GM12801 (cell line): Measurements from ENCODE around the gene ERVK3-1.

Experiments used
- CTCF ChIP-seq: IDR thresholded peaks from one replicate; pipeline ENCODE4 v1.5.1; 2011; ENCODE audit warnings: control low read depth; ENCODE audit not compliant: insufficient read length; ENCODE audit errors: extremely low read depth

The ERVK3-1 gene

GRCh38 chr19:58291943-58292342 is 13.2 kb upstream of the ERVK3-1 start:
- TF ChIP-seq CTCF: no peak

DNA sequence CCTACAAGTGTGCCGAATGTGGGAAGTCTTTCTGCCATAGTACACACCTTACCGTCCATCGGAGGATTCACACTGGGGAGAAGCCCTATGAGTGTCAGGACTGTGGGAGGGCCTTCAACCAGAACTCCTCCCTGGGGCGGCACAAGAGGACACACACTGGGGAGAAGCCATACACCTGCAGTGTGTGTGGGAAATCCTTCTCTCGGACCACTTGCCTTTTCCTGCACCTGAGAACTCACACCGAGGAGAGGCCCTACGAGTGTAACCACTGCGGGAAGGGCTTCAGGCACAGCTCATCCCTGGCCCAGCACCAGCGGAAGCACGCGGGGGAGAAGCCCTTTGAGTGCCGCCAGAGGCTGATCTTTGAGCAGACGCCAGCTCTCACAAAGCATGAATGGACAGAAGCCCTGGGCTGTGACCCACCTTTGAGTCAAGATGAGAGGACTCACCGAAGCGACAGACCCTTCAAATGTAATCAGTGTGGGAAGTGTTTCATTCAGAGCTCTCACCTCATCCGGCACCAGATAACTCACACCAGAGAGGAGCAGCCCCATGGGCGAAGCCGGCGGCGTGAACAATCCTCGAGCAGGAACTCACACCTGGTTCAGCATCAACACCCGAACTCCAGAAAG is 10.3 kb upstream of the ERVK3-1 start:
- TF ChIP-seq CTCF: no peak

- no peak for TF ChIP-seq CTCF
Observed at GRCh38 chr19:58296104-58296503, 9.1 kb upstream of the ERVK3-1 start.

- no peak for TF ChIP-seq CTCF
Observed at GRCh38 chr19:58300620-58301019, 4.6 kb upstream of the ERVK3-1 start.

- TF ChIP-seq CTCF: no peak
Observed at GRCh38 chr19:58304255-58304654, 922 bp upstream of the ERVK3-1 start.

DNA sequence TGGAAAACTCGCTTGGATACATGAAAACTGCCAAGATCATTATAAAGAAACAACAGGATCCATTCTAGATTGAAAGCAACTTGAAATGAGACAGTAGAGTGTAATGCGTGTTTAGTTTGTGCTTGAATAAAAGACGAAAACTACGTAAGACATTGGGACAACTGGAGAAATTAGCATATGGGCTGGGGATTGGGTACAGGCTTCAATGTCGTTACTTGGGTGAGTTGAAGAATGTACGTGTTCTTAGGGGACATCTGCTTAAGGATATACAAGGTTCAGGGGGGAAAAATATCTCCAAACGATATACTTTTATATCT is 471 bp upstream of the ERVK3-1 start:
- TF ChIP-seq CTCF: no peak

- no peak for TF ChIP-seq CTCF
Observed at GRCh38 chr19:58305932-58306323, 751 bp downstream of the ERVK3-1 start.

- no peak for TF ChIP-seq CTCF
Observed at GRCh38 chr19:58307736-58308135, 2.6 kb downstream of the ERVK3-1 start.
